GM18951 (cell line): ENCODE results near the gene RAP2B.
A peak's percentile ranks its signal among the peaks of the same experiment; 100 is the strongest.
"Not testable (repeated sequence)": the region's sequence is repeated elsewhere in the genome, so short reads cannot be mapped to it uniquely, and the experiment has no call there.

Experiments used
- POLR2A ChIP-seq: IDR thresholded peaks from 4 replicates; pipeline ENCODE4 v1.6.1; 2011; ENCODE audit warnings: mild to moderate bottlenecking; ENCODE audit not compliant: insufficient read length, insufficient read depth; ENCODE audit errors: extremely low read depth
- in situ Hi-C: fragments of 300-500 bp; cut with MboI; formaldehyde crosslinking; loops from one replicate; pipeline ENCODE4 v1.12.0; 2022; ENCODE audit warnings: low sequenced_read_pairs, mixed read lengths, inconsistent platforms; ENCODE audit not compliant: unreplicated experiment

Gene RAP2B

DNA sequence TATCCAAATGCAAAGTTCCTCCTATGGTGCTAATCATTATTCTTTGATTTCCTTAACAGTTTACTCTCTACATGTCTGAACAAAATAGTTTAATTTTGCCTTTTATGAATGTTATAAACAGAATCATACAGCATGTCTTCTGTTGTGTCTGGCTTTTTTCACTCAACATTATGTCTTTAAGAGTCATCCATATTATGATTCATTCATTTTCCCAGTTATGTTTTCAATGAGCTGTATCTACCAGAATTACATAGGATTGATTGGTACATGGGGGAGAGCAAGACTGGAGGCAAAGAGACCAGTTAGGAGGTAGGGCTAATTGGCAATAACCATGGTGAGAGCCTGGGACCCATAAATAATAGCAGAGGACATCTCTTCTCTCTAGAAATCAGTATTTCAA is 16.6 kb upstream of the RAP2B start:
- in situ Hi-C loops = no loop called here
- no peak for TF ChIP-seq POLR2A

DNA sequence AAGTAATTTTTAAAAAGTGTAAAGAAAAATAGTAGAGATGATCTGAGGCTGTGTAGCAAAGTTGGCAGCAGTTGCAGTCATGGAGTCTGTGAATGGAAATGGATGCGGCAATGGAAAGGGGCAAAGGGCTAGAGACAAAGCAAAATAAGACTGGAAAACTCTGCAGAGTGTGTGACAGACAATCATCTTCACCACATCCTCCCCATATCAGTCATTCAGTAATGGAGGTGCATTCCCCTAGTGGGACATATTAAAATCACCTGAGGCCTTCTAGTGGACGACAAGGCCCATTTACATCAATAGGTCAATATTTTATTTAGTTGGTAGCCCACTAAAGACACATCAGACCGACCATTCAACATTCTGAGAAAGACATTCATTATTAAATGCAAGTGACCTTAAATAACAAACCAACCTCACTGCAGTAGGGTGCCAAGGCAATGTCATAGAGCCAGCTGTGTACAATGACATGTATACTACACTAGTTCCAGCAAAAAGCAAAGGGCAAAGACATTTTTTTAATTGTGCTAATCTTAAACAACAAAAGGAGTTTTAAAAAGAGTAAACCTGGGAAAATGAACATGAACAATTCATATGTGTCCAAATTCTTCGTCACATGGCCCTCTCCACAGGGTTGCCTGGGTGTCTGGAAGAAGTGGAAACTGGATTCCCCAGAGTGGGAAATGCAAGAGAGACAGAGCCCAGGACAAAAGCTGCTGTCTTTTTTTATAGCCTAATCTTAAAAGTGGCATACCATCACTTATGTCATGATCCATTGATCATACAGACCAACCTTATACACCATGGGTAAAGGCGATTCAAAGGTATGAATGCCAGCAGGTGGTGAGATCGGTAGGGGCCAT is 15.6 kb upstream of the RAP2B start:
- in situ Hi-C loops = no loop called here

DNA sequence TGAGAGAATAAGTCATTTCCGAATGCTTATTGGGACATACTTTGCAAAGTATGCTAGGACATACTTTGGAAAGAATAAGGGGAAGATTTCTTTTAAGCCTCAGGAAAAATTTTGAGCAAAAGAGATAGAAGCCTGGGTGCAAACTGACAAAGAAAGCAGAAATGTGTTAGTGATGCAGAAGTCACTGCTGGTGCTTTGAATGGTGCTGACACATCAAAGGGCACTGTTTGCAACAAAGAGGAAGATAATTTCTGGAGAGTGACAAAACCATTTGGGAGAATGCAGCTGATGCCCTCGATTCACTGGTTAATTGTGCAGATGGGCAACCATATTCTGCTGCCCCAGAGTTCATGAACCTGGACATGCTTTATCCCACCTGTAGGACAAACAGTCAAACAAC is 11.0 kb upstream of the RAP2B start:
- in situ Hi-C loops = no loop called here
- TF ChIP-seq POLR2A = no peak

More for the DNA sequence above, 15.6 kb upstream of the RAP2B start:
- TF ChIP-seq POLR2A = no peak

DNA sequence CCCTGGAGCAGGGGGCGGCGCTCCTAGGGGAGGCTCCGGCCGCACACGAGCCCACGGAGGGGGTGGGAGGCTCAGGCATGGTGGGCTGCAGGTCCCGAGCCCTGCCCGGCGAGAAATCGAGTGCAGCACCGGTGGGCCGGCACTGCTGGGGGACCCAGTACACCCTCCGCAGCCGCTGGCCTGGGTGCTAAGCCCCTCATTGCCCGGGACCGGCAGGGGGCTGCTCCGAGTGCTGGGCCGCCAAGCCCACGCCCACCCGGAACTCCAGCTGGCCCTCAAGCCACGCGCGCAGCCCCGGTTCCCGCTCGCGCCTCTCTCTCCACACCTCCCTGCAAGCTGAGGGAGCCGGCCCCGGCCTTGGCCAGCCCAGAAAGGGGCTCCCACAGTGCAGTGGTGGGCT is 6.2 kb upstream of the RAP2B start:
- in situ Hi-C loops = not testable (repeated sequence)

DNA sequence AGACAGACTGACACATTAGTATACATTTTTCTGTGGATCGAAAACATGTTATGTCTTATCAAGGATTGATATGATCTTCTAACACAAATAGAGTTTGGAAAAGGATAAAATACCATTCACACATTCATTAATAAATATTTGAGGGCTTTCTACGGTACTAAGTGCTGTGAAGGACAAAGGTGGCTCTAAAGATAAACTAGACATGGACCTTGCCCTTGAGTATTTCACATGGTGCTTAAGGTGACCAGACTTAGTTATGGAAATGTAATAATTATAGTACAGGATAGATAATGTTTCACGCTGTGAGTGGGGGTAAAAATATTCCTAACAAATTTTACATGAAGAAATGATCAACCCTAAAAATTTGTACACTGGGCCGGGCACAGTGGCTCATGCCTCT is 3.8 kb upstream of the RAP2B start:
- no peak for TF ChIP-seq POLR2A
- in situ Hi-C loops = no loop called here

DNA sequence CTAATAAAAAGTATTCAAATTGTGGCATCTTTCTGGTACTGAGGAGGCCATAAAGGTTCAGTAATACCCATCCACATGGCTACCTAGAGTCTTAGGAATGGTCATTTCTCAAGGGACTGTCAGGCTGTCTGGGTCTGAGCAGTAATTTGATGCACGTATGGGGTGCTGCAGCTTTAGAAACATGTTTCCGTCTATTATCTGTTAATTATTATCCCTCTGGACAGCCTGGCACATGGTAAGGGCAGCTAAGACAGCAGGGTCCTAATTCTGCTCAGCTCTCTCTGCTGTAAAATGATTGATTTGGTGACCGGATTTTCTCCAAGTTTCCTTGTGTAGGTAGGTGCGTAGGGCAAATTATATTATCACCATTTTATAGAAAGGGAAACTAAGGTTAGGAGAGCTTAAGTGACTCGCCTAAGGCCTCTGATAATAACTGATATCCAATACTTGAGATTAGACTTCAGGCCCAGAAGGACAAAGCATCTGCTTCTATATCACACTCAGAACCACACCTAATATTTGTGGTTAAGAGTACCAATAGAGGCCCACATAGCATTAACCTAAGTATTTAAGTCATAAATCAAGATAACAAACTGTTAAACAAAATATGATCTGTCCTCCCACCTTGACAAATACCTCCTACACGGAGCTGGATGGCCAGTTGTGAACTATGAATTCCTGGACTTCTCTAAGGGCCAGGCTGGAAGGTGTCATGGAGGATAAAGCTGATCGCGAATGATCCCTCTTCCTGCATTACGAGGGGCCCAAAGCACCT is 2.9 kb upstream of the RAP2B start:
- in situ Hi-C loops = no loop called here
- TF ChIP-seq POLR2A = no peak

DNA sequence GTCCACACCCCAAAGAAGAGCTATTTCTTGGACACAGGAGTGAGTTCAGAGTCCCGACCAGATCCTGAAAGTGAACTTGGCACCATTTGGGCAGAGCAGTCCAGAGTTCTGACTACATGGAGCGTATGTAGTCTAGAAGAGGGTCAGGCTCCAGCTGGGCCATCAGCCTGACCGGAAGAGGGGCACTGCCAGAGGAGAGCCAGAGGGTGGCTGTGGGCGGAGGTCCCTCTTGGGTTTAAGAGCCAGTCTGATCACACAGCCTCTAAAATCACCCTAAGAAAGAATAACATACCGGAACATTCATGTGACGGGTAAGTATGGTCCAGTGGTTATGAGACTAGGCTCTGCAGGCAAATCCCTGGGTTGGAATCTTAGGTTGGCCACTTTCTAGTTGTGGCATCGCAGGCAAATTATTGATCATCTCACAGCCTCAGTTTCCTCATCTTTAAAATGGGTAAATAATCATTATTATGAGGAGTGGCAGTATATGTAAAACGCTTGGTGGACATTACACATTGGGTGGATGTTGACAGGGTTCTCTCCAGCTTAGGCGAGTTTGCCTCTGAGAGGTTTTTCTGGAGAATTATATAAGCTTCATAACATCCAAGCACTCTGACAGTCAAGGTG is 2.1 kb upstream of the RAP2B start:
- in situ Hi-C loops = no loop called here

DNA sequence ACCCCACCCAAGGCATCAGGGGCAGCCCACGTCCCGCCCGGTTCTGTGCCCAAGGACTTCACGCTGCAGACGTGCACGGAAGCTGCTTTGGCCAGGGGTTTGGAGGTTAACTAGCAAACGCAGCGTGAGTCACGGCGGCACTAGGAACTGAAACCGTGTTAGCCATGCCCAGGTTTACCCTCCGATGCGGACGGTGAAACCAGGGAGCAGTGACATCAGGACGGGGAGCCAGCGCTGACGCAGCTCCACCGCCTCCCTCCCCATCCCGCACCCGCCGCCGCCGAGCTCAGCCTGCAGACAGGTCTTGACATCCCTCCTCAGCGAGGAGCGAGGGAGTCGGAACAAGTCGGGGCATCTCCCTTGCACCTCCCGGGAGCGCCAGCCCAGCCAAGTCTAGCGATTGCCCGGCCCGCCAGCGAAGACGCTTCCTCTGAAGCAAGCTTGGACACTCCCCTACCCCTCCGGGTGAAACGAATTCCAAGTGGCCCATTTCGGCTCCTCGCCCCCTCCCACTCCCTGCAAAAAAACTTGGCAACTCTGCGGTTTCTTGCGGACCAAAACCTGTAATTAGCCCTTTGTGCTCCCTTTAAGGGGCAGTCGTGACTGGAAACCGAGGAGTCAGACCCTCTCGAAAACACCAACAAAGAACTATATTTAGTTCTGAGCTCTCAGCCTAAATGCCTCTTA is 1.4 kb upstream of the RAP2B start:
- peak; percentile 73 for TF ChIP-seq POLR2A
- in situ Hi-C loops = no loop called here

More for the DNA sequence above, 2.1 kb upstream of the RAP2B start:
- TF ChIP-seq POLR2A = no peak

DNA sequence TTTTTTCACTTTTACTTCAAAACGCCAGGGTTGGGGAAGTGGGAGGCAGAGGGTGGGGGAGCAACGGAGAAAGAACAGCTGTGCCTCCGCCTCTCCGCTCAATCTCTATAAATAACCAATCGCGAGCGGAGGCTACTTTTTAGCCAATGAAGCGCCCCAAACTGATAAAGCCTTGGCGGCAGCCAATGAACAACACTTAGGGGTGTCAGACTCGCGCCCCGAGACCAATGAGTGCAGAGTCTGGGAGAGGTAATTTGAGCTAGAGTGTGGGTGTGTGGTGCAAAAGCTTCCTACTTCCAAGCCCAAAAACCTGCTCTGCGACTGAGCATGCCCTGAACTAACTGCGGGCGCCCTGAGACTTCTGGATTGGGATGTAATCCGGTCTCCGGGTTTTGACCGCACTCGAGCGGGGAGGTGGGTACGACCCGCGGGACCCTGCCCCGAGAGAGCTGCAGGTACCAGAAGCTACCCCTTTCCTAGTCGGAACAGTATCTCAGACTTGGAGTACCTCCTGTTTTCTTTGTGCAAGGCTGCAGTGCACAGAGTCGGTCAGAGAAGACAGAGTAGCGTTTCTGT is 800 bp upstream of the RAP2B start:
- peak; percentile 26 for TF ChIP-seq POLR2A

DNA sequence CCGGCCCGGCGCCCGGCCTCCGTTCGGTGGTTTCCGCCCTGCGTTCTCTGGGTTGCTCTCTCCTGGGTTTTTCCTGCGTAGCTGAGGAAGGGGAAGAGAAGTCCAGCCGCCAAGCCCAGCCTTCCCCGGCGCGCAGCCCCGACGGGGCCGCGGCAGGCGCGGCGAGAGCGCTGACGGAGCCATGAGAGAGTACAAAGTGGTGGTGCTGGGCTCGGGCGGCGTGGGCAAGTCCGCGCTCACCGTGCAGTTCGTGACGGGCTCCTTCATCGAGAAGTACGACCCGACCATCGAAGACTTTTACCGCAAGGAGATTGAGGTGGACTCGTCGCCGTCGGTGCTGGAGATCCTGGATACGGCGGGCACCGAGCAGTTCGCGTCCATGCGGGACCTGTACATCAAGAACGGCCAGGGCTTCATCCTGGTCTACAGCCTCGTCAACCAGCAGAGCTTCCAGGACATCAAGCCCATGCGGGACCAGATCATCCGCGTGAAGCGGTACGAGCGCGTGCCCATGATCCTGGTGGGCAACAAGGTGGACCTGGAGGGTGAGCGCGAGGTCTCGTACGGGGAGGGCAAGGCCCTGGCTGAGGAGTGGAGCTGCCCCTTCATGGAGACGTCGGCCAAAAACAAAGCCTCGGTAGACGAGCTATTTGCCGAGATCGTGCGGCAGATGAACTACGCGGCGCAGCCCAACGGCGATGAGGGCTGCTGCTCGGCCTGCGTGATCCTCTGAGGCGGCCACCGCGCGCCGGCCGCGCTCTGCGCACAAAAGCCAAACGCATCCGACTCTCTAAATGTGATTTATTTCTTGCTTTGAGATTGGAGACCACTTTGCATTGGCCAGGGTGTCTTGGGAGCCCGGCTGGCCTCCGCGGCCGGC is 727 bp downstream of the RAP2B start:
- in situ Hi-C loops = no loop called here

More for the DNA sequence above, 800 bp upstream of the RAP2B start:
- in situ Hi-C loops = no loop called here

DNA sequence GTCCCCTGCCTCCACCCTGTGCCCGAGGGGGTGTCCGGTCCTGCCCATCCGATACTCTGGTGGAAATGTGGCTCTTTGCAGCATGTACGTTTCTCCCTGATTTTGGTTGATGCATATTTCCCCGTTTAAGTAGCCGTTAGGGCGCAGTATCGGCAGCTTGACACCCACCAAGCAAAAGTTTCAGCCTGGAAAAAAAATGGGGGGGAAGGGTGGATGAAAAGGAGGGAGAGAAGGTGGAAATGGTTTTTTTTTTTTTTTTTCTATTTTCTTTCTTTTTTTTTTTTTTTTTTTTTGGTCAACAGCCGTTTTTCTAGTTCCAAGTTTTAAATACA is 1.3 kb downstream of the RAP2B start:
- in situ Hi-C loops = no loop called here
- no peak for TF ChIP-seq POLR2A

More for the DNA sequence above, 727 bp downstream of the RAP2B start:
- no peak for TF ChIP-seq POLR2A
